Upper lobe of left lung (tissue), 6 donors: ENCODE data around the gene CENATAC. TPM values are rescaled to one million over a fixed set of nuclear protein-coding genes. Genes with fewer than 3 reads are reported as not detected.
A peak's percentile ranks its signal among the peaks of the same experiment; 100 is the strongest.
"Not testable (repeated sequence)": the region's sequence is repeated elsewhere in the genome, so short reads cannot be mapped to it uniquely, and the experiment has no call there.

Experiments used
- ATAC-seq, 2 donors: fragments of 200-7000 bp; cut with Tn5 transposase; one replicate each; pipeline ENCODE4 v1.9.1; 2022; ENCODE audit warnings: mild to moderate bottlenecking in 2 of 2, moderate library complexity in 2 of 2; ENCODE audit not compliant: low FRiP score in 2 of 2
- DNase-seq, 2 donors: peaks; one replicate each; pipeline ENCODE4 v3.0.0-alpha.2; 2019 to 2020
- H3K27ac ChIP-seq, 4 donors: fragments of 200-600 bp; sonication (generic); one replicate each; pipeline ENCODE4 v1.5.1; 2016 to 2019
- H3K27me3 ChIP-seq, 4 donors: fragments of 200-600 bp; sonication (generic); one replicate each; pipeline ENCODE4 v1.5.1; 2017 to 2019
- H3K36me3 ChIP-seq, 4 donors: fragments of 200-600 bp; sonication (generic); one replicate each; pipeline ENCODE4 v1.5.1; 2016 to 2019
- H3K4me1 ChIP-seq, 4 donors: fragments of 200-600 bp; sonication (generic); one replicate each; pipeline ENCODE4 v1.5.1; 2018 to 2019
- H3K4me3 ChIP-seq, 4 donors: fragments of 200-600 bp; sonication (generic); one replicate each; pipeline ENCODE4 v1.5.1; 2017 to 2019; ENCODE audit warnings: mild to moderate bottlenecking in 2 of 4, moderate library complexity in 1 of 4
- H3K9me3 ChIP-seq, 4 donors: fragments of 200-600 bp; sonication (generic); one replicate each; pipeline ENCODE4 v1.5.1; 2018 to 2019
- CTCF ChIP-seq, 6 experiments: fragments of 450-650 bp in 4 of 6; fragments of 200-600 bp in 2 of 6; sonication (generic) in 2 of 6; IDR thresholded peaks; one replicate each; pipeline ENCODE4 v1.5.1; 2016 to 2019; ENCODE audit warnings: antibody characterized with exemption in 6 of 6
- EP300 ChIP-seq, 4 donors: sonication (generic); formaldehyde crosslinking; IDR thresholded peaks; one replicate each; pipeline ENCODE4 v1.5.1; 2017; ENCODE audit warnings: antibody characterized with exemption in 4 of 4, control low read depth in 2 of 4
- POLR2A ChIP-seq, 4 donors: fragments of 450-650 bp; IDR thresholded peaks; one replicate each; pipeline ENCODE4 v1.5.1; 2016 to 2017; ENCODE audit warnings: antibody characterized with exemption in 4 of 4, mild to moderate bottlenecking in 2 of 4
- POLR2AphosphoS5 ChIP-seq, 2 donors: sonication (generic); formaldehyde crosslinking; IDR thresholded peaks; one replicate each; pipeline ENCODE4 v1.5.1; 2017; ENCODE audit warnings: antibody characterized with exemption in 2 of 2
- WGBS, 2 donors: methylation state at CpG; one replicate each; pipeline ENCODE4 v1.1.5; 2017 to 2018; 5-methylcytosine and 5-hydroxymethylcytosine counted together
- total RNA-seq, 6 donors: library from RNA; depleted of rRNA in 4 of 6; stranded (reverse); fragments of >200 nt in 4 of 6; gene quantifications; one replicate each; pipeline versions ENCODE4 v1.1.0 to v1.2.1, GENCODE V29; 2016 to 2021
- donor health status: DM: no; HTN: no; CAD: no; lungs with moderate emphysema.
- donor health status: DM: no; HTN: yes; CAD: no; lungs with severe emphysema.

The CENATAC gene
- total RNA-seq, 6 donors from 2014 or later, result 44.3 to 407 (median 94.3) TPM

DNA sequence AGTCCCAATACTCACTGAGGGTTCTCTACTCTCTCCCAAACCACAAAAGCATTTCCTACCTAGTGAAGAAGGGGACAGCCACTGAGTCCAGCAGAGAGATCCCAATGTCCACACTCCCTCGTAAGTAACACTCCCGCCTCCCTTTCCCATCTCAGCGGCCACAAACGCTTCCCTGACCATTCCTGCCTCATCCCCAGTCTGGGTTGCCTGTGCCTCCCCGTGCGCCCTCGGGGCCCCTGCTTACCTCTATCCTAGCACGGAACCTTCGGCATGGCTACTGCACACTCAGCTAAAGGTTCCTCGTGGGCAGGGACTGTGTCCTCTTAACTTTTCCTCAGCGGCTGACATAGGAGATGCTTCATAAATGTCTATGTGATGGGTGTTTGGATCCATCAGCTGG, 40.4 kb upstream of the CENATAC start:
- Histone ChIP-seq H3K27ac (no peak overlapping the region), H3K4me1 (no peaks in the 10 kb centered on the region), H3K27me3 (no peaks in the 10 kb centered on the region), H3K4me3 (no peak overlapping the region), H3K9me3 (no peaks in the 10 kb centered on the region), H3K36me3 (no peaks in the 10 kb centered on the region)
- no peak for ATAC-seq
- 87 to 92% methylated on average over 11 of the region's 11 CpGs for WGBS, 2 donors
- TF ChIP-seq POLR2AphosphoS5 (IDR thresholded peaks at IDR 0.05) (no peak), CTCF (IDR thresholded peaks at IDR 0.05) (no peak), POLR2A (IDR thresholded peaks at IDR 0.05) (no peak), EP300 (IDR thresholded peaks at IDR 0.05) (no peak)
- peak in 1 of 2 donors; percentile 33 for DNase-seq

GRCh38 chr11:118957968-118958367, 40.0 kb upstream of the CENATAC start:
- DNase-seq (peak in 1 of 2 donors; percentile 39), ATAC-seq (no peak)
- H3K9me3 ChIP-seq, result no peaks in the 10 kb centered on the region
- TF ChIP-seq POLR2AphosphoS5 (IDR thresholded peaks at IDR 0.05) (no peak), POLR2A (IDR thresholded peaks at IDR 0.05) (no peak), EP300 (IDR thresholded peaks at IDR 0.05) (no peak), CTCF (IDR thresholded peaks at IDR 0.05) (no peak)
- H3K27me3 ChIP-seq, result no peaks in the 10 kb centered on the region
- H3K4me1 ChIP-seq, result no peaks in the 10 kb centered on the region
- WGBS, 2 donors, result 82 to 94% methylated on average over 4 to 7 of the region's 8 CpGs
- no peaks in the 10 kb centered on the region for H3K36me3 ChIP-seq
- no peak overlapping the region for H3K4me3 ChIP-seq
- no peak overlapping the region for H3K27ac ChIP-seq

DNA sequence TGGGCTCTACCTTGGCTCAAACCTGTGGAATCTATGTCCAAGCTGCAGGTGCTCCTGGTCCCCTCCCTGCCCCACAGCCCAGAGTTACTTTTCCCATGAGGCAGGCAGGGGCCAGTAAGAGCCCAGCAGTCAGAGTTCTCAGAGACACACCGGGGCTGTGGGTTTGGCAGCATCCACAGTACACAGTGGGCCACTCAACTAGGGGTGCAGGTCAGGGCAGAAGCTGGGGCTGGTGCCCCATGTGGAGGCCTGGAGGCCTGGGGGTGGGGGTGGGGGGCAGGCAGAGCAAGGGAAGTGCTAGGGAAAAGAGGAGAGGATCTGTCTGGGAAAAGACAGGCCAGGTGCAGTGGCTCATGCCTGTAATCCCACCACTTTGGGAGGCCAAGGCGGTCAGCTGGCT, 39.4 kb upstream of the CENATAC start:
- Histone ChIP-seq H3K36me3 (no peaks in the 10 kb centered on the region), H3K27me3 (no peaks in the 10 kb centered on the region), H3K9me3 (no peaks in the 10 kb centered on the region), H3K27ac (no peak overlapping the region), H3K4me1 (no peaks in the 10 kb centered on the region), H3K4me3 (no peak overlapping the region)
- WGBS, 2 donors, result 87 to 90% methylated on average over 1 to 2 of the region's 2 CpGs
- TF ChIP-seq EP300 (IDR thresholded peaks at IDR 0.05), result no peak
- TF ChIP-seq CTCF (IDR thresholded peaks at IDR 0.05), result no peak
- no peak for TF ChIP-seq POLR2AphosphoS5 (IDR thresholded peaks at IDR 0.05)
- no peak for TF ChIP-seq POLR2A (IDR thresholded peaks at IDR 0.05)
- DNase-seq, result no peak
- ATAC-seq, result no peak

GRCh38 chr11:118961189-118961588, 36.7 kb upstream of the CENATAC start:
- Histone ChIP-seq H3K4me3 (no peak overlapping the region), H3K4me1 (no peaks in the 10 kb centered on the region), H3K9me3 (no peaks in the 10 kb centered on the region), H3K27ac (no peak overlapping the region), H3K27me3 (no peaks in the 10 kb centered on the region), H3K36me3 (no peaks in the 10 kb centered on the region)
- DNase-seq (peak in 1 of 2 donors; percentile 36), ATAC-seq (no peak)
- no peak for TF ChIP-seq CTCF (IDR thresholded peaks at IDR 0.05)
- no peak for TF ChIP-seq EP300 (IDR thresholded peaks at IDR 0.05)
- no peak for TF ChIP-seq POLR2AphosphoS5 (IDR thresholded peaks at IDR 0.05)
- 43 to 82% methylated on average over 1 to 5 of the region's 5 CpGs for WGBS, 2 donors

- H3K4me3 ChIP-seq, result no peak overlapping the region
- no peaks in the 10 kb centered on the region for H3K4me1 ChIP-seq
- no peak overlapping the region for H3K27ac ChIP-seq
- peak in 1 of 2 donors; percentile 46 for DNase-seq
- H3K36me3 ChIP-seq, result no peaks in the 10 kb centered on the region
- no peaks in the 10 kb centered on the region for H3K27me3 ChIP-seq
- H3K9me3 ChIP-seq, result no peaks in the 10 kb centered on the region
- ATAC-seq, result no peak
- TF ChIP-seq POLR2AphosphoS5 (IDR thresholded peaks at IDR 0.05), result no peak
- TF ChIP-seq POLR2A (IDR thresholded peaks at IDR 0.05), result no peak
- TF ChIP-seq EP300 (IDR thresholded peaks at IDR 0.05), result no peak
- TF ChIP-seq CTCF (IDR thresholded peaks at IDR 0.05), result no peak
- WGBS, 2 donors, result 42 to 60% methylated on average over 3 to 9 of the region's 11 CpGs
These were observed 36.3 kb upstream of the CENATAC start for GRCh38 chr11:118961591-118961990.

DNA sequence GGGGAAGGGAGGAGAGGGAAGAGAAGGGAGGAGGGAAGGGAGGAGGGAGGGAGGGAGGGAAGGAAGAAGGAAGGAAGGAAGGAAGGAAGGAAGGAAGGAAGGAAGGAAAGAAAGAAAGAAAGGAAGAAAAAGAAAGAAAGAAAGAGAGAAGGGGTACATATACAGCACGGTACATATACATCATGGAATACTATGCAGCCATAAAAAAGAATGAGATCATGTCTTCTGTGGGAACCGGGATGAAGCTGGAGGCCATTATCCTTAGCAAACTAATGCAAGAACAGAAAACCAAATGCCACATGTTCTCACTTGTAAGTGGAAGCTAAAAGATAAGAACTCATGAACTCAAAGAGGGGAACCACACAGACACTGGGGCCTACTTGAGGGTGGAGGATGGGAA, 28.4 kb upstream of the CENATAC start:
- WGBS, 2 donors, result 86 to 100% methylated on average over 2 of the region's 2 CpGs
- not testable (repeated sequence) for H3K27me3 ChIP-seq, DNase-seq, H3K36me3 ChIP-seq, H3K27ac ChIP-seq, H3K4me1 ChIP-seq, ATAC-seq, H3K4me3 ChIP-seq, H3K9me3 ChIP-seq
